Neural cell (in vitro differentiated cells): Measurements from ENCODE around the gene SNX32. TPM values are rescaled to one million over a fixed set of nuclear protein-coding genes. Genes with fewer than 3 reads are reported as not detected.

ENCODE experiments used
- H2AFZ ChIP-seq: fragments of 200-600, 300-800 bp; sonication (generic), shearing (Covaris generic); 2 replicates; pipeline ENCODE4 v1.6.0; 2014; ENCODE audit warnings: low read depth, mild to moderate bottlenecking, antibody characterized with exemption, low read length, moderate library complexity
- H3F3A ChIP-seq: fragments of 200-600 bp; shearing (Covaris generic); 2 replicates; pipeline ENCODE4 v1.6.1; 2016; ENCODE audit warnings: mild to moderate bottlenecking, moderate library complexity, mixed read lengths, antibody characterized with exemption, low read length; ENCODE audit not compliant: insufficient read depth, poor library complexity, severe bottlenecking
- H3K27ac ChIP-seq: fragments of 200-600, 300-800 bp; sonication (generic), shearing (Covaris generic); 2 replicates; pipeline ENCODE4 v1.5.1; 2014; ENCODE audit warnings: mild to moderate bottlenecking, low read length, moderate library complexity
- H3K27me3 ChIP-seq: fragments of 300-800, 200-600 bp; sonication (generic), shearing (Covaris generic); 2 replicates; pipeline ENCODE4 v1.6.0; 2014; ENCODE audit warnings: mild to moderate bottlenecking, low read depth, low read length, moderate library complexity; ENCODE audit not compliant: insufficient read depth
- H3K36me3 ChIP-seq: fragments of 300-800, 200-600 bp; sonication (generic), shearing (Covaris generic); 2 replicates; pipeline ENCODE4 v1.5.1; 2014; ENCODE audit warnings: mild to moderate bottlenecking, antibody characterized with exemption, low read length, moderate library complexity; ENCODE audit not compliant: insufficient read depth
- H3K4me2 ChIP-seq: fragments of 300-800, 200-600 bp; sonication (generic), shearing (Covaris generic); 2 replicates; pipeline ENCODE4 v1.6.0; 2014; ENCODE audit warnings: mild to moderate bottlenecking, low read length
- H3K4me3 ChIP-seq: fragments of 300-800, 200-600 bp; sonication (generic), shearing (Covaris generic); 2 replicates; pipeline ENCODE4 v1.5.1; 2014; ENCODE audit warnings: mild to moderate bottlenecking, low read length, moderate library complexity
- H3K79me2 ChIP-seq: fragments of 200-600 bp; shearing (Covaris generic); replicated peaks from 2 replicates; pipeline ENCODE4 v1.6.0; 2014; ENCODE audit warnings: mild to moderate bottlenecking, low read length, moderate library complexity; ENCODE audit not compliant: insufficient read depth
- H3K9ac ChIP-seq: fragments of 300-800, 200-600 bp; sonication (generic), shearing (Covaris generic); 2 replicates; pipeline ENCODE4 v1.6.1; 2016; ENCODE audit warnings: mild to moderate bottlenecking, low read length, mixed read lengths
- H3K9me2 ChIP-seq: fragments of 200-600 bp; shearing (Covaris generic); 2 replicates; pipeline ENCODE4 v1.6.1; 2016; ENCODE audit warnings: mild to moderate bottlenecking, low read length, mixed read lengths; ENCODE audit not compliant: insufficient read depth
- H3K9me3 ChIP-seq: fragments of 200-600, 300-800 bp; sonication (generic), shearing (Covaris generic); 2 replicates; pipeline ENCODE4 v1.6.1; 2016; ENCODE audit warnings: mild to moderate bottlenecking, mixed run types, low read length, moderate library complexity, mixed read lengths
- H4K20me1 ChIP-seq: fragments of 200-600 bp; shearing (Covaris generic); 2 replicates; pipeline ENCODE4 v1.6.1; 2016; ENCODE audit warnings: mild to moderate bottlenecking, mixed run types; ENCODE audit not compliant: insufficient read depth
- EP300 ChIP-seq: fragments of 450-650 bp; conservative IDR thresholded peaks from 2 replicates; pipeline ENCODE4 v1.6.1; 2014; ENCODE audit warnings: antibody characterized with exemption, mild to moderate bottlenecking, moderate library complexity; ENCODE audit not compliant: poor library complexity, severe bottlenecking
- EZH2 ChIP-seq: fragments of 200-600, 300-800 bp; shearing (Covaris generic), sonication (generic); IDR thresholded peaks from 2 replicates; pipeline ENCODE4 v1.6.1; 2014; ENCODE audit warnings: antibody characterized with exemption, low read length, borderline replicate concordance, mild to moderate bottlenecking; ENCODE audit not compliant: insufficient read depth, poor library complexity, severe bottlenecking
- MXI1 ChIP-seq: fragments of 450-650 bp; conservative IDR thresholded peaks from 2 replicates; pipeline ENCODE4 v1.6.1; 2014; ENCODE audit warnings: antibody characterized with exemption, mild to moderate bottlenecking; ENCODE audit not compliant: poor library complexity, severe bottlenecking
- POLR2AphosphoS5 ChIP-seq: IDR thresholded peaks from 2 replicates; pipeline ENCODE4 v1.6.1; 2012
- RAD21 ChIP-seq: fragments of 450-650 bp; conservative IDR thresholded peaks from 2 replicates; pipeline ENCODE4 v1.6.1; 2014; ENCODE audit warnings: antibody characterized with exemption, mild to moderate bottlenecking, moderate library complexity
- REST ChIP-seq: IDR thresholded peaks from 2 replicates; pipeline ENCODE4 v1.6.1; 2012; ENCODE audit warnings: borderline replicate concordance
- SMC3 ChIP-seq: fragments of 450-650 bp; conservative IDR thresholded peaks from 2 replicates; pipeline ENCODE4 v1.6.1; 2014; ENCODE audit warnings: antibody characterized with exemption, mild to moderate bottlenecking, moderate library complexity; ENCODE audit not compliant: poor library complexity
- TAF1 ChIP-seq: IDR thresholded peaks from 2 replicates; pipeline ENCODE4 v1.6.1; 2012; ENCODE audit warnings: low read depth
- polyA plus RNA-seq: library from polyadenylated mRNA; depleted of rRNA; stranded (reverse); fragments of >200 nt; gene quantifications from 2 replicates; pipeline ENCODE4 v1.2.3, GENCODE V29; 2014
- TF ChIP-seq, protein P1 (sequence below): fragments of 450-650 bp; IDR thresholded peaks from 2 replicates; pipeline ENCODE4 v1.5.1; 2014; ENCODE audit warnings: antibody characterized with exemption, mild to moderate bottlenecking, moderate library complexity; ENCODE audit not compliant: poor library complexity, severe bottlenecking

SNX32 gene
- polyA plus RNA-seq, 1 donor from 2014 or later, result 16.0 TPM

GRCh38 chr11:65882120-65883057 is 48.6 kb downstream of the SNX32 start:
- Histone ChIP-seq H3F3A (no peaks in the 10 kb centered on the region), H3K4me3 (no peak overlapping the region), H2AFZ (no peak overlapping the region), H3K36me3 (no peaks in the 10 kb centered on the region), H3K79me2 (peaks cover 17% of the 10 kb centered on the region), H3K4me2 (no peak overlapping the region), H3K9me2 (no peaks in the 10 kb centered on the region), H3K9me3 (no peaks in the 10 kb centered on the region), H3K9ac (no peak overlapping the region), H4K20me1 (no peaks in the 10 kb centered on the region), H3K27me3 (no peaks in the 10 kb centered on the region), H3K27ac (no peak overlapping the region)
- TF ChIP-seq TAF1, result no peak
- no peak for TF ChIP-seq EZH2
- TF ChIP-seq EP300, result no peak
- no peak for TF ChIP-seq REST
- TF ChIP-seq, protein P1, sequence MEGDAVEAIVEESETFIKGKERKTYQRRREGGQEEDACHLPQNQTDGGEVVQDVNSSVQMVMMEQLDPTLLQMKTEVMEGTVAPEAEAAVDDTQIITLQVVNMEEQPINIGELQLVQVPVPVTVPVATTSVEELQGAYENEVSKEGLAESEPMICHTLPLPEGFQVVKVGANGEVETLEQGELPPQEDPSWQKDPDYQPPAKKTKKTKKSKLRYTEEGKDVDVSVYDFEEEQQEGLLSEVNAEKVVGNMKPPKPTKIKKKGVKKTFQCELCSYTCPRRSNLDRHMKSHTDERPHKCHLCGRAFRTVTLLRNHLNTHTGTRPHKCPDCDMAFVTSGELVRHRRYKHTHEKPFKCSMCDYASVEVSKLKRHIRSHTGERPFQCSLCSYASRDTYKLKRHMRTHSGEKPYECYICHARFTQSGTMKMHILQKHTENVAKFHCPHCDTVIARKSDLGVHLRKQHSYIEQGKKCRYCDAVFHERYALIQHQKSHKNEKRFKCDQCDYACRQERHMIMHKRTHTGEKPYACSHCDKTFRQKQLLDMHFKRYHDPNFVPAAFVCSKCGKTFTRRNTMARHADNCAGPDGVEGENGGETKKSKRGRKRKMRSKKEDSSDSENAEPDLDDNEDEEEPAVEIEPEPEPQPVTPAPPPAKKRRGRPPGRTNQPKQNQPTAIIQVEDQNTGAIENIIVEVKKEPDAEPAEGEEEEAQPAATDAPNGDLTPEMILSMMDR, result no peak
- TF ChIP-seq POLR2AphosphoS5, result no peak
- no peak for TF ChIP-seq MXI1
- no peak for TF ChIP-seq RAD21
- no peak for TF ChIP-seq SMC3

DNA sequence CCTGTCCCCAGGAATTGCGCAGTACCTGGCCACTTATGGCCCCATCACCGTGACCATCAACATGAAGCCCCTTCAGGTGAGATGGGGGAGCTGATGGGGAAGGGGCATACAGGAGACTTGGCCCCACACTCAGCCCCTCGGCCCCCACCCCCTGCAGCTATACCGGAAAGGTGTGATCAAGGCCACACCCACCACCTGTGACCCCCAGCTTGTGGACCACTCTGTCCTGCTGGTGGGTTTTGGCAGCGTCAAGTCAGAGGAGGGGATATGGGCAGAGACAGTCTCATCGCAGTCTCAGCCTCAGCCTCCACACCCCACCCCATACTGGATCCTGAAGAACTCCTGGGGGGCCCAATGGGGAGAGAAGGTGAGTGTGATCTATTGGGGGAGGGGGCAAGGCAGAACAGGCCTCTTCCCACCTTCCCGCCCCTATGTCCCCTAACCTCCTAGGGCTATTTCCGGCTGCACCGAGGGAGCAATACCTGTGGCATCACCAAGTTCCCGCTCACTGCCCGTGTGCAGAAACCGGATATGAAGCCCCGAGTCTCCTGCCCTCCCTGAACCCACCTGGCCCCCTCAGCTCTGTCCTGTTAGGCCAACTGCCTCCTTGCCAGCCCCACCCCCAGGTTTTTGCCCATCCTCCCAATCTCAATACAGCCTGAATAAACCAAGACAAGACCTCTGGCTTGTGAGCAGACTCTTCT is 49.4 kb downstream of the SNX32 start:
- H2AFZ ChIP-seq, result no peak overlapping the region
- no peak overlapping the region for H3K9ac ChIP-seq
- no peaks in the 10 kb centered on the region for H3K36me3 ChIP-seq

More for the DNA sequence above, 49.4 kb downstream of the SNX32 start:
- TF ChIP-seq EZH2 (no peak), EP300 (no peak), SMC3 (no peak), REST (no peak), MXI1 (no peak), RAD21 (no peak), TAF1 (no peak), POLR2AphosphoS5 (no peak)
- TF ChIP-seq, protein P1, result no peak
- Histone ChIP-seq H3K4me3 (no peak overlapping the region), H3K4me2 (no peak overlapping the region), H3K27ac (no peak overlapping the region), H4K20me1 (no peaks in the 10 kb centered on the region), H3K27me3 (no peaks in the 10 kb centered on the region), H3K9me3 (no peaks in the 10 kb centered on the region), H3K9me2 (no peaks in the 10 kb centered on the region), H3F3A (no peaks in the 10 kb centered on the region), H3K79me2 (peaks cover 17% of the 10 kb centered on the region)
